AG09319 (cell line): Measurements from ENCODE around the gene DENND4C.
"Not testable (repeated sequence)": the region's sequence is repeated elsewhere in the genome, so short reads cannot be mapped to it uniquely, and the experiment has no call there.

ENCODE experiments used
- DNase-seq: peaks from one replicate; pipeline ENCODE4 v3.0.0-alpha.2; 2010; ENCODE audit warnings: low read depth; ENCODE audit errors: extremely low read depth
- CTCF ChIP-seq: IDR thresholded peaks from 2 replicates; pipeline ENCODE4 v1.5.1; 2011; ENCODE audit warnings: low read depth, mild to moderate bottlenecking, inconsistent platforms, low read length, moderate library complexity

DENND4C gene

GRCh38 chr9:19378164-19378563, 147.7 kb downstream of the DENND4C start:
- DNase-seq = no peak
- TF ChIP-seq CTCF = no peak

GRCh38 chr9:19378647-19379046, 148.2 kb downstream of the DENND4C start:
- TF ChIP-seq CTCF = no peak
- DNase-seq = no peak

- no peak for TF ChIP-seq CTCF
- DNase-seq = no peak
These were observed 148.8 kb downstream of the DENND4C start for GRCh38 chr9:19379283-19379682.

- no peak for DNase-seq
- no peak for TF ChIP-seq CTCF
These were observed 149.2 kb downstream of the DENND4C start for GRCh38 chr9:19379697-19380046.

GRCh38 chr9:19380826-19381075, 150.3 kb downstream of the DENND4C start:
- DNase-seq = no peak
- TF ChIP-seq CTCF = no peak

GRCh38 chr9:19381656-19382055, 151.2 kb downstream of the DENND4C start:
- no peak for DNase-seq
- no peak for TF ChIP-seq CTCF

- DNase-seq = not testable (repeated sequence)
These were observed 154.7 kb downstream of the DENND4C start for GRCh38 chr9:19385212-19385611.

GRCh38 chr9:19385786-19386501, 155.5 kb downstream of the DENND4C start:
- no peak for DNase-seq
- TF ChIP-seq CTCF = no peak
